Endothelial cell of umbilical vein (primary cell): ENCODE data around the gene UGT1A5. TPM values are rescaled to one million over a fixed set of nuclear protein-coding genes. Genes with fewer than 3 reads are reported as not detected.

Experiments used
- BruUV-seq: library from RNA; stranded (reverse); fragments of 400-500 nt; replicated peaks from 2 replicates; lab custom pipeline; 2021; lab: Mats Ljungman, UMichigan
- CTCF ChIA-PET: fragments of 300-600, 350-600 bp; sonication (Branson Sonifier 250); formaldehyde crosslinking; loops from one replicate; lab custom pipeline; 2021; ENCODE audit warnings: antibody characterized with exemption, inconsistent platforms; lab: Charles Lee
- POLR2A ChIA-PET: fragments of 300-600, 350-600 bp; sonication (Branson Sonifier 250); formaldehyde crosslinking; loops from one replicate; lab custom pipeline; 2021; ENCODE audit warnings: antibody characterized with exemption, inconsistent platforms; lab: Charles Lee
- DNase-seq: peaks from one replicate; pipeline ENCODE4 v3.0.0-alpha.2; 2011; ENCODE audit warnings: low read depth, low spot score
- FAIRE-seq: peaks from 2 replicates; lab custom pipeline; 2011; peaks lifted over from hg19 to GRCh38; lab: Jason Lieb, UNC
- H2AFZ ChIP-seq: 2 replicates; pipeline ENCODE4 v1.6.0; 2012; ENCODE audit warnings: low read depth, low read length, control low read depth, inconsistent platforms
- H3K27ac ChIP-seq: 2 replicates; pipeline ENCODE4 v1.5.1; 2011; ENCODE audit warnings: low read depth, mild to moderate bottlenecking, control low read depth, low read length, moderate library complexity; ENCODE audit not compliant: insufficient read depth
- H3K27me3 ChIP-seq, 2 experiments: 2 replicates each; pipeline versions ENCODE4 v1.6.0 to v1.6.1; 2011; ENCODE audit warnings: low read length in 2 of 2, mixed read lengths in 1 of 2; ENCODE audit not compliant: control insufficient read depth in 2 of 2, insufficient read depth in 2 of 2
- H3K36me3 ChIP-seq, 2 experiments: 2 replicates in 1 of 2; 3 replicates in 1 of 2; pipeline ENCODE4 v1.5.1; 2011; ENCODE audit warnings: low read length in 2 of 2, mild to moderate bottlenecking in 1 of 2, moderate library complexity in 1 of 2; ENCODE audit not compliant: control insufficient read depth in 2 of 2, insufficient read depth in 2 of 2; ENCODE audit errors: extremely low read depth in 1 of 2
- H3K4me1 ChIP-seq: 3 replicates; pipeline ENCODE4 v1.5.1; 2011; ENCODE audit warnings: mild to moderate bottlenecking, low read length; ENCODE audit not compliant: control insufficient read depth, insufficient read depth; ENCODE audit errors: extremely low read depth
- H3K4me2 ChIP-seq: 2 replicates; pipeline ENCODE4 v1.6.1; 2011; ENCODE audit warnings: low read length, control low read depth, mixed read lengths; ENCODE audit not compliant: insufficient read depth
- H3K4me3 ChIP-seq, 3 experiments: fragments of 200-600 bp in 1 of 3; sonication (generic), shearing (Covaris generic) in 1 of 3; replicated peaks in 1 of 3; 2 replicates each; pipeline ENCODE4 v1.5.1; 2011 to 2016; ENCODE audit warnings: control low read depth in 3 of 3, low read length in 3 of 3, mild to moderate bottlenecking in 2 of 3, inconsistent platforms in 1 of 3, low read depth in 1 of 3, moderate library complexity in 1 of 3; ENCODE audit not compliant: insufficient read depth in 1 of 3
- H3K79me2 ChIP-seq: 2 replicates; pipeline ENCODE4 v1.6.0; 2012; ENCODE audit warnings: low read length, inconsistent platforms; ENCODE audit not compliant: control insufficient read depth, insufficient read depth
- H3K9ac ChIP-seq: replicated peaks from 2 replicates; pipeline ENCODE3; 2011; ENCODE audit warnings: low read length, control low read depth; ENCODE audit not compliant: insufficient read depth; ENCODE audit errors: extremely low read depth
- H3K9me1 ChIP-seq: replicated peaks from 3 replicates; pipeline ENCODE4 v1.6.0; 2011; ENCODE audit warnings: mild to moderate bottlenecking, low read length; ENCODE audit not compliant: control insufficient read depth, insufficient read depth; ENCODE audit errors: extremely low read depth
- H3K9me3 ChIP-seq: replicated peaks from 2 replicates; pipeline ENCODE4 v1.5.1; 2012; ENCODE audit warnings: low read length, inconsistent platforms; ENCODE audit not compliant: control insufficient read depth, insufficient read depth
- H4K20me1 ChIP-seq: replicated peaks from 2 replicates; pipeline ENCODE3; 2011; ENCODE audit warnings: mild to moderate bottlenecking, low read length; ENCODE audit not compliant: control insufficient read depth, insufficient read depth; ENCODE audit errors: extremely low read depth
- CTCF ChIP-seq, 2 donors: IDR thresholded peaks; 1 replicate in 1 of 2; 2 replicates in 1 of 2; pipeline ENCODE4 v1.5.1; 2011; ENCODE audit warnings: low read length in 2 of 2, mild to moderate bottlenecking in 2 of 2, moderate library complexity in 2 of 2, control low read depth in 1 of 2, inconsistent platforms in 1 of 2, low read depth in 1 of 2; ENCODE audit not compliant: insufficient read depth in 1 of 2; ENCODE audit errors: extremely low read depth in 1 of 2
- EZH2 ChIP-seq: IDR thresholded peaks from 2 replicates; pipeline ENCODE4 v1.6.1; 2012; ENCODE audit warnings: borderline replicate concordance, low read depth, mild to moderate bottlenecking, moderate library complexity, low read length, inconsistent platforms; ENCODE audit not compliant: severe bottlenecking
- FOS ChIP-seq: IDR thresholded peaks from 2 replicates; pipeline ENCODE4 v1.6.1; 2011; ENCODE audit warnings: mild to moderate bottlenecking, low read length, moderate library complexity, borderline replicate concordance; ENCODE audit not compliant: insufficient read depth
- GATA2 ChIP-seq: IDR thresholded peaks from 2 replicates; pipeline ENCODE4 v1.7.0; 2011; ENCODE audit warnings: low read depth, mild to moderate bottlenecking, moderate library complexity, mixed read lengths, low read length; ENCODE audit not compliant: insufficient read length, insufficient read depth
- JUN ChIP-seq: IDR thresholded peaks from 2 replicates; pipeline ENCODE4 v1.6.1; 2011; ENCODE audit warnings: borderline replicate concordance, low read depth; ENCODE audit not compliant: insufficient read length, insufficient read depth
- MYC ChIP-seq: IDR thresholded peaks from one replicate; pipeline ENCODE4 v1.6.1; 2011; ENCODE audit warnings: mild to moderate bottlenecking, low read depth, low read length
- POLR2A ChIP-seq: IDR thresholded peaks from 2 replicates; pipeline ENCODE4 v1.6.1; 2012; ENCODE audit warnings: low read depth, mild to moderate bottlenecking, control low read depth, low read length
- POLR2AphosphoS5 ChIP-seq: IDR thresholded peaks from 2 replicates; pipeline ENCODE4 v1.6.1; 2012; ENCODE audit warnings: low read depth, mild to moderate bottlenecking, control low read depth, low read length, moderate library complexity; ENCODE audit not compliant: insufficient read depth
- dilution Hi-C: fragments of 300-500 bp; cut with MboI; formaldehyde crosslinking; loops from one replicate; pipeline ENCODE4 v1.15.0; 2019; ENCODE audit warnings: low sequenced_read_pairs; ENCODE audit not compliant: extremely low pct_ligation_motif_present
- intact Hi-C: fragments of 100-400 bp; cut with micrococcal nuclease; formaldehyde crosslinking; loops from one replicate; pipeline ENCODE4 v1.10.0; 2022
- polyA plus RNA-seq, 4 experiments: library from polyadenylated mRNA; depleted of rRNA in 3 of 4; stranded (reverse) in 3 of 4; unstranded in 1 of 4; fragments of >200 nt; gene quantifications; 2 replicates each; pipeline versions ENCODE4 v1.2.1 to v1.2.3, GENCODE V29; 2011 to 2012; ENCODE audit warnings: missing spikeins in 1 of 4
- total RNA-seq: library from RNA; stranded (reverse); gene quantifications from 2 replicates; pipeline ENCODE4 v1.2.3, GENCODE V29; 2021
- TF ChIP-seq, protein P1 (sequence below): IDR thresholded peaks from 2 replicates; pipeline ENCODE4 v1.6.1; 2011; ENCODE audit not compliant: insufficient read depth, insufficient read length

The UGT1A5 gene
- total and polyA plus RNA-seq, 2 donors (not counting 3 experiments of a cell fraction or from before 2014, with no cell fraction given) = not detected

- H3K27me3 ChIP-seq = no peaks in the 10 kb centered on the region
- H4K20me1 ChIP-seq = no peaks in the 10 kb centered on the region
- POLR2A ChIA-PET = no interaction called here
- CTCF ChIA-PET = no interaction called here
- H2AFZ ChIP-seq = no peak overlapping the region
- no TSS peak for BruUV-seq
- TF ChIP-seq, protein P1, sequence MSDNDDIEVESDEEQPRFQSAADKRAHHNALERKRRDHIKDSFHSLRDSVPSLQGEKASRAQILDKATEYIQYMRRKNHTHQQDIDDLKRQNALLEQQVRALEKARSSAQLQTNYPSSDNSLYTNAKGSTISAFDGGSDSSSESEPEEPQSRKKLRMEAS = no peak
- no peak for TF ChIP-seq EZH2
- no peak for TF ChIP-seq FOS
- TF ChIP-seq JUN = no peak
- no peak for TF ChIP-seq POLR2AphosphoS5
- no peaks in the 10 kb centered on the region for H3K79me2 ChIP-seq
- DNase-seq = no peak
- H3K4me2 ChIP-seq = no peak overlapping the region
- intact Hi-C loops (no loop called here), dilution Hi-C loops (no loop called here)
- no peak overlapping the region for H3K9ac ChIP-seq
- H3K4me1 ChIP-seq = no peaks in the 10 kb centered on the region
- H3K4me3 ChIP-seq = no peak overlapping the region
- H3K27ac ChIP-seq = no peak overlapping the region
- no peaks in the 10 kb centered on the region for H3K9me3 ChIP-seq
- no peaks in the 10 kb centered on the region for H3K9me1 ChIP-seq
- FAIRE-seq = no peak
- H3K36me3 ChIP-seq = no peaks in the 10 kb centered on the region
These were observed 81.5 kb downstream of the UGT1A5 start for GRCh38 chr2:233794128-233794658.

DNA sequence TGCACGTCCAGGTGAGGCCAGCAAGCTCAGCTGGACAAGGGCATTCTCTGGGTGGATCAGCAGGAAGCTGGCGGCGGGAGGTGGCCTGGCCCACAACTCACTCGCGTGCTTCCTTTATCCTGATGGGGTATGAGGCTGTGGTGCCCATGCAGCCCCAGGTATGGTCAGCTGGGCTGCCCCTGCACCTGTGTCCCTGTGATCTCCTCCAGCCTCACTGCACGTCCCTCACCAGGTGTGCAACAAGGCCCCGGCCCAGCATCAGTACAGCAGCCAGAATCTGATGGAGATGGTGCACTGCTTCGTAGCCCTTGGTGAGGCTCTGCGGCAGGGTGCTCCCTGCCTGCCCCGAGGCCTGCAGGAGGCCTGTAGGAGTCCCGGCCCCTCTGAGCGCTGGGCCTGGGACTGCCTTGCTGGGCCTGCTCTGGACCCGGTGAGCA, 83.0 kb downstream of the UGT1A5 start:
- intact Hi-C loops = no loop called here
- TF ChIP-seq FOS = no peak
- no peak for TF ChIP-seq JUN
- TF ChIP-seq GATA2 = no peak
- no peak for TF ChIP-seq POLR2A
- TF ChIP-seq MYC = no peak
- TF ChIP-seq CTCF (IDR thresholded peaks at IDR 0.05; ENCODE audit: extremely low read depth in 1 of 2, insufficient read depth in 1 of 2, low read depth in 1 of 2, low read length in 2 of 2) = no peak
- TF ChIP-seq EZH2 = no peak
- TF ChIP-seq, protein P1 = no peak
- ChIA-PET POLR2A (no interaction called here), CTCF (no interaction called here)
- dilution Hi-C loops = no loop called here
- Histone ChIP-seq H3K9me3 (no peaks in the 10 kb centered on the region), H3K27me3 (no peaks in the 10 kb centered on the region), H3K9me1 (no peaks in the 10 kb centered on the region), H4K20me1 (no peaks in the 10 kb centered on the region), H3K79me2 (no peaks in the 10 kb centered on the region), H3K9ac (no peak overlapping the region), H3K4me3 (no peak overlapping the region), H3K4me1 (no peaks in the 10 kb centered on the region), H2AFZ (no peak overlapping the region), H3K4me2 (no peak overlapping the region), H3K36me3 (no peaks in the 10 kb centered on the region), H3K27ac (no peak overlapping the region)
- DNase-seq (no peak), FAIRE-seq (no peak)
- BruUV-seq = no TSS peak
